GM19468 (cell line): ENCODE results near the gene SEMA4A.
"Not testable (repeated sequence)": the region's sequence is repeated elsewhere in the genome, so short reads cannot be mapped to it uniquely, and the experiment has no call there.

ENCODE experiments used
- ATAC-seq: cut with Tn5 transposase; IDR thresholded peaks from one replicate; pipeline ENCODE4 v1.9.1; 2021; ENCODE audit warnings: mild to moderate bottlenecking, moderate library complexity, moderate number of reproducible peaks; ENCODE audit not compliant: unreplicated experiment; ENCODE audit errors: extremely low read depth

SEMA4A gene

DNA sequence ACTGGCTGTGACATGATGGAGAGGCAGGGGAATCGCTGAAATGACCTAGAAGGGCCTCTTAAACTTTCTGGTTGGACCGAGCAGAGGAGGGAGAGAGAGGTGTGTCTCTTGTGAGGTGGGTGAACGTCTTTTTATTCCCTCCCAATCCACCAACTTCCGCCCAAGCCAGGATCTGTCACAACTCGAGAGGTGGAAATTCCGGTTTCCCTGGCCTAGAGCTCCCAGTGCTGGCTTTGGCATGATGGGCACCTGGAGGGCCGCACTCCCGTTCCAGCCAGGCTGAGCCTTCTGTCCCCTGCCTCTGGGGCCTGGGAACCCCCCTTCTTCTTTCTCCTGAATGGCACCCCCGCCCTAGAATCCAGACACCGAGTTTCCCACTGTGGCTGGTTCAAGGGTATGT, at the start of gene SEMA4A:
Gene SEMA4A (plus strand): TSS at position 224 of the 400 bp plus-strand sequence. CDS start 994 bp downstream, outside the sequence.
- ATAC-seq = no peak

DNA sequence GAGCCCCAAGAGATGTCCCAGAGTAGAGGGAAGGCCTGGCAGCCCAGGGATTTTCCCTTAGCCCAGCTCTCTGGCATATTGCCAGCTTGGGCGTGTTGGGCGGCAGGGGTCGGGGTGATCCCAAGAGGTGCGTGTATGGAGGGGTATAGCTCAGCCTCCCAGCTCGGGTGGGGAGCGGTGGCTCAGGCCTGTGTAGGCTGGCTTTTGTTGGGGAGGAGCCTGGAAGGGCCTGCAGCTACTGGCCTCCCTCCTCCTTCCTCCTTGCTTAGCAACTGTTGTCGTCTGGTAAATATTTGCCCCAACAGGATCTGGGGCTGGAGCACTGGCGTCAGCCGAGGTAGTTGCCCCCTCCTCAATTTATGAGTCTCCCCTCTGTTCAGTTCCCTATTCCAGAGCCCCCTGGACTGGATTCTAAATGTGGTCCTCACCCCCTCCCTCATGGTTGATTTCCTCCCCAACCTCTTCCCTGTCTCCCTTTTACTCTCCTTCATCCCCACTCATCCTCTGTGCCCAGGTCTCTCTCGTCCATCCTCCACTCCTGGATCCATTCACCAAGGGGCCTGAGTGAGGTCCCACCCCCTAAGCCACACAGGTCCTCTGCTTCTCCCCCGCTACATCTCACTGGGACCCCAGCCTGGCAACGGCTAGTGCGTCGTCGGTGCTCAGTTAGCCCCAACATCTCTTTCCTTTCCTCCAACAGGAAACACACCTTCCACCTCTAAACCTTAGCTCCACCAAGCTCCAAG, 49.1 kb upstream of the SEMA4A start:
- ATAC-seq = no peak

DNA sequence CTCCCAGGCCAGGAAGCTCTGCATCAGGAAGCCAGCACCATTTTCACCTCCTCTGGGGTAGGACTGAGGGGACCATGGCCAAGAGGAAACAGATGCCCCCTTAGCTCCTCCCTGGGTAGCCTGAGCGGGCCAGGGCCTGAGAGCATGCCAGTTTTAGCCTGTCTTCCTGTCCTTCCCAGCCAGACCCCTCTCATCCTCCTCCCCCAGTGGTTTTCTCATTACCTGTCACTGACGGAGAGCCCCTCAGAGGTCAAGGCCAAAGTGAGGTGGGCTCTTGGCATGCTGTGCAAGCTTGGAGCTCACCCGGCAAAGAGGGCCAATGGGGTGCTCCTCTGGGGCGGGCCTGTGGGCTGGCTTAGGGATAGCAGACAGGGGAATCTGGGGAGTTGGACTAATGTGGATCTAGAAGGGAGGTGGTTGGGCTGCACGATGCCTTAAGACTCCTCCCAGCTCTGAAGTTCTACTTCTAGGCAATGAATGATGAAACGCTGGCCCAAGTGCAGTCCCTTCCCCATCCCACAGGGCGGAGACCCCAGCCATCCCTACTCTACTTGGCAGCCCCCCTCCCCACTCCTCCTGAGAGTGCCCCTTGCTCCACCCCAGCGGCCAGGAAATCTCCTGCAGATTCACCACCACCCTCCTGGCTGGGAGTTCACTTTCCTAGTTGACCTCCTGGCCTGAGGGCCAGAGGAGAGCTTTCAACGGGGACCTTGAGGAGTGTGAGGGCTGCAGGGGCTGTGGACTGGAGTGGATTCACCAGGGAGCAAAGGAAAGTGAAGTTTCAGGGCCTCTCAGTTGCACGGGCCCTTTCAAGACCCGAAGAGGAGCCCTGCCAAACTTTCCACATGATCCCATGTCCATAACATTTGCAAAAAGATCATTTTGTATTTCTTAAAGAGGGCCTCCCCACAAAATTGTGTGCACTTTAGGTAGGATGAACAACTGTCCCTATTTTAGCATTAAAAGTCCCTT, 48.2 kb upstream of the SEMA4A start:
- ATAC-seq = no peak

DNA sequence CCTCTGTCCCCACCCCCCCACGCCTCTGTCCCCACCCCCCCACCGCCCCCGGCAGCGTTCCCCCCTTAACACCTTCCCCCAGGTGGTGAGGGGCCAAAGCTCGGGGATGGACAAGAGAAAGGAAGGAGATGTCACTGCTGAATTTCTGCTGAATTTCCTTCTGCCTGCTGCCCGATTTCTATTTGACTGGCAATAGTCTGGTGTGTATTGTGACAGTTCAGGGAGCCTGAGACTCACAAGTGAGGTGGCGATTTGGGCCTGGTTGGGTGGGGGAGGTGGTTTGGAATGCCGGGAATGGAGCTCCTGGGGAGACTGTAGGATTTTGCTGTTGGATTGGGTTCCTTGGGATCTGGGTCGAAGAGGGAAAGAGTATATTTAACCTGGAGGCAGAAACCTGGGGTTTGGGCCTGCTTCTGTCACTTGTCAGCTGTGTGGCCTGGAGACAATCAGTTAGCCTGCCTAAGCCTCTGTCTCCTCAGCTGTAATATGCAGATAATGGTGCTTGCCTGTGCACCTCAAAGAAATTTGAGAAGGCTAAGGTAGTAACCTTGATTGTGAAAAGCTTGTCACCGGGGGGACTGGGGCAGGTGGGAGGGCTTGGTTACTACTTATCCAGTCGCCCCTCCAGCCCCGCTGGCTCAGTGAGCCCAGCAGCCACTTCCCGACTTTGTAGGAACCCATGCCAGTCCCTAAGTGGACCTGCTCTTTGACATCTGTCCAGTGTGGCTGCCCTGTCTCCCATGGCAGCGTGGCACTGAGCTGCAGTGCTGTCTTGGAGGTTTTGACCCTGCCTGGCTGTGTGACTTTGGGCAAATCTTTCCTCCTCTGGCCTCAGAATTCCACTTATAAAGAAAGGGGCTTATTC, 46.5 kb upstream of the SEMA4A start:
- no peak for ATAC-seq

DNA sequence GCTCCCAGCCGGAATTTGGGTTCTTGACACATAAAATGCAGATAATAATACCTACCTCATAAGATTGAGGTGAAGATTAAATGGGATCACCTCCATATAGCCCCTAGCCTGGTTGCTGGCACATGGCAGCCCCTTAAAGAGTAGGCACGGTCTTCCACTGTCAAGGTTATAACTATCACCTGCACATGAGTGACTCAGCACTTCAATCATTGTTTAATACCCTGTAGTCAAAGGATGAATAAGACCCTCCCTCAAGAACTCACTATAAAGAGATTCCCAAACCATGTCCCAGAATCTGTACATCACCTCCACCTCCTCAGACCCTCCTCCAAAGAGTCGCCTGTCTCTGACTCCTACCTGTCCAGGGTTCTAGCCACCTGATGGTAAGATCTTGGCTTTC, 45.3 kb upstream of the SEMA4A start:
- no peak for ATAC-seq

DNA sequence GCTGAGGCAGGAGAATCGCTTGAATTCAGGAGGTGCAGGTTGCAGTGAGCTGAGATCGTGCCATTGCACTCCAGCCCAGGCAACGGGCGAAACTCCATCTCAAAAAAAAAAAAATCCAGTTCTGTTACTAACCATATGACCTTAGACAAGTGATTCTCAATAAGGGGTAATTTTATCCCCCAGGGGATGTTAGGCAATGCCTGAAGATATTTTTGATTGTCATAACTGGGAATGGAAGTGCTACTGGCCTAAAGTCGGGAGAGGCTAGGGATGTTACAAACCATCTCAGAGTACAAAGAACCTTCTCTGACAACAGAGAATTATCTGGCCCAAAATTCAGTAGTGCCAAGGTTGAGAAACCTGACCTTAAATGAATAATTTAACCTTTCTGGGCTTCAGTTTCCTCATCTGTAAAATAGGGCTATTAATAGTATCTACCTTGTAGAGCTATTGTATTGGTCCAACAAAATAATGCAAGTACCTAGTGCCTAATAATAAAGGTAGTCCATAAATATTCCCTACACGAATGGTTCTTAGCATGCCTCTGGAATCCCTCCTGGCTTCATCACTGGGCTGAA, 44.6 kb upstream of the SEMA4A start:
- no peak for ATAC-seq

DNA sequence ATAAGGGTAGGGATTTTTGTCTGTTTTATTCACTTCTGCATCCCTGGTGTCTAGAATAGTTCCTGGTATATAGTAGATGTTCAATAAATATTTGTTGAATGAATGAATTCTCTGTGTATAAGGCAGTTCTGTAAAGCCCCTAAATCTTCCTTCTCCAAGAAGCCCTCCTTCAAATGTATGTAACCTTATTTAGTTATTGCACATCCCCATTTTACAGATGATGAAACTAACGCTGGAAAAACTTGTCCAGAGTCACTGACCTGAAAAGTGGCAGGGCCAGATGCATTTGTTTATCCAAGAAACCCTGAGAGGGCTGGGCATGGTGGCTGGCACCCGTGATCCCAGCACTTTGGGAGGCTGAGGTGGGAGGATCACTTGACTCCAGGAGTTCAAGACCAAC, 43.1 kb upstream of the SEMA4A start:
- ATAC-seq = no peak

DNA sequence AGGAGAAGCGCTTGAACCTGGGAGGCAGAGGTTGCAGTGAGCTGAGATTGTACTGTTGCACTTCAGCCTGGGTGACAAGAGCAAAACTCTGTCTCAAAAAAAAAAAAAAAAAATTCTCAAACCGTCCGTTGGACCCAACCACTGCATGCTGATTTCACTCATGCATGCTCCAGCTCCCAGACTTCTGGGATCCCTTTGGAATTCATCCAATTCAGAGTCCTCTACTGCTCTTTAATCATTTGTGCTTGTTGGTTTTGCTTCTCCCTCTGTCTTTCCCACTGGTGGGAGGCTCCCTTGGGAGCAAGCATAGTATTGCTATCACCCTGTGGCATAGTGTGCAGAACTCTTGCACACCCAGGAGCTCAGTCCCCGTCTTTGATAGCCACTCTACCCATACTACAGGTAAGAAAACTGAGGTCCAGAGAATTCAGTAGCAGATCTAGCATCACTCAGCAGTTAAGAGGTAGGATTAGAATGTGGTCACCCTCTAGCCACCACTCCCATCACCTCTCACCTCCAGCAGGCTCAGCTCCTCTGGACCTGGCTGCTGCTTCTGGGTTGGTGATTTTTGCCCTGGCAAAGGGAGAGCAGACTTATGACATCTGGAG, 41.9 kb upstream of the SEMA4A start:
- no peak for ATAC-seq

DNA sequence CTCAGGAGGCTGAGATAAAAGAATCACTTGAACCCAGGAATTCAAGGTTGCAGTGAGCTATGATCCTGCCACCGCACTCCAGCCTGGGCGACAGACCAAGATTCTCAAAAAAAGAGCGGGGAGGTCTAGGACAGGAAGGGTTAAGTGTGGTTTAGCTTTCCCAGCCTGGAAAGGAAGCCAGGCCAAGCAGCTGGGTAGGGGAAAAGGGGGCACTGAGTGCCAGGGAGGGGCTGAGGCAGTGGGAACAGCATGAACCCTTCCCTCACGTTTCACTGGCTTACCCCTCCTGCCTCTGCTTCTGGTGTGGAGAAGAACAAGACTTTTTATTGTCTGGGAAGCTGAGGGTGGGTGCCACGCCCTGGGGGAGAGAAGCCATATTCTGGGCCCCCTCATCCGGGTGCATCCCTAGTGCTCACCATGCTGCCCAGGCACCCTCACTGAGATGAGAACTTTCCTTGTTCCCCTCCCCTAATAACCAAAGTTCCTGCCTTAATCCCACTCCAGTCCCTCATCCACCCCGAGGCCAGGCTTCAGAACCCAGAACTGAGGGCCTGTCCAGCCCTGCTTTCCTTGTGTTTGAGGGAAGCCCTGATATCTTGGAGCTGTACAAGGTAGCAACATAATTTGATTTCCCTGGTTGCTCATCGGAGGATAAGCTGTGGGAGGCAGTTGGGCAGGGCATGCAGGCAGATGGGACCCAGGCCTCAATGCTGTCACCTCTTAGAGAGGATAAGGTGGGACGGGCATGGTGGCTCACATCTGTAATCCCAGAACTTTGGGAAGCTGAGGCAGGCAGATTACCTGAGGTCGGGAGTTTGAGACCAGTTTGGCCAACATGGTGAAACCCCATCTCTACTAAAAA, 40.9 kb upstream of the SEMA4A start:
- ATAC-seq = no peak

DNA sequence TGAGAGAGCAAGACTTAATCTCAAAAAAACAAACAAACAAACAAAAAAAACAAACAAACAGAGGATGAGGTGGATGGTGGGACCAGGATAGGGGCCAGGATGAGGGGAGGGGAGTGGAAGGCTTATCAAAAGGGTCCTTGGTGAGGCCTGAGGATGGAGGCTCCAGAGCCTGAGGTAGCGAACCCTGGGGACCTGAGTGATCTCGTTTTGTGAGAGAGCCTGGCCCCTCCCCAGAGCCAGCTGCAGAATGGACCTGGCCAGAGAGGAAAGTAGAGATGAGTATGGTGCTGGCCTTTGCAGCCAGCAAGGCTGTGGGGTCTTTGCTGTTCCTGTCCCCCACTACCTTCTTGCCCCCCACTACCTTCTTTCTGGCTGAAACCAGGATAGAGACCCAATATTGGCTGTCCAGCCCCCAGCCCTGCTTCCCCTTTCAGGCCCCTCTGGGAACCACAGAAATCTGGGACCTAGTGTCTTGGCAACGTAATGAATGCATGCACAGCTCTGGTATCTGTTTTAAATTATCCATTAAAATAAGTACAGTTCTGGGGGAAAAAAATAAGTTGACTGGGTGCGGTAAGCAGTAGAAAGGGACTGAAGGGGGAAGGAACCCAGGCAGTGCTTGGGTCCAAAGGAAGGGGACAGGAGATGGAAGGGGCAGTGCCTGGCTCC, 40.0 kb upstream of the SEMA4A start:
- ATAC-seq = no peak

DNA sequence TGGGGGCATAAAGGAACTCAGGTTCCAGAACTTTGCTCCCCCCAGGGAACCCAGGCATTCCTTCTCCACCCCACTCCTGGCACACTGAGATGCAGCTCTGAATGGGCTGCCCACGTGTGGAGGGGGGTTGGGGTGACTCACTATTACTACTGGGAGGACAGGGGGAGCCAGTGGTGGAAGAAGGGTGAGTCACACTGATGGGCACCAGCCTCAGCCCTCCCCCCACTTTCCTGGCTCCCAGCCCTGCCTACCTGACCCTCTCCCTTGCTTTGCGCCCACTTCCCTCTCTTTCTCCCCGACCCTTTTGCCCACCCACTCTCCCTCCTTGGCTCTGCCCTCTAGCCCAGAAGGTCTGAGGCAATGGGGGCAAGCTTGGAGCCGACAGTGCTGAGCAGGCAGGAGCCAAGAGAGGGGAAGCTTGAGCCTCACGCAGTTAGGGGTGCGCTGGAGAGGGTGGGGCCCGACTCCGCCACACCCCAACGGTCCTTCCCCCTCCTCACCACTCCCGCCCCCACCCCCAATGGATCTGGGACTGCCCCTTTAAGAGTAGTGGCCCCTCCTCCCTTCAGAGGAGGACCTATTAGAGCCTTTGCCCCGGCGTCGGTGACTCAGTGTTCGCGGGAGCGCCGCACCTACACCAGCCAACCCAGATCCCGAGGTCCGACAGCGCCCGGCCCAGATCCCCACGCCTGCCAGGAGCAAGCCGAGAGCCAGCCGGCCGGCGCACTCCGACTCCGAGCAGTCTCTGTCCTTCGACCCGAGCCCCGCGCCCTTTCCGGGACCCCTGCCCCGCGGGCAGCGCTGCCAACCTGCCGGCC, 39.1 kb upstream of the SEMA4A start, which contains the start of gene LMNA:
Gene LMNA (plus strand): TSS at position 611 of the 818 bp plus-strand sequence. CDS start 208 bp downstream, outside the sequence.
- no peak for ATAC-seq

DNA sequence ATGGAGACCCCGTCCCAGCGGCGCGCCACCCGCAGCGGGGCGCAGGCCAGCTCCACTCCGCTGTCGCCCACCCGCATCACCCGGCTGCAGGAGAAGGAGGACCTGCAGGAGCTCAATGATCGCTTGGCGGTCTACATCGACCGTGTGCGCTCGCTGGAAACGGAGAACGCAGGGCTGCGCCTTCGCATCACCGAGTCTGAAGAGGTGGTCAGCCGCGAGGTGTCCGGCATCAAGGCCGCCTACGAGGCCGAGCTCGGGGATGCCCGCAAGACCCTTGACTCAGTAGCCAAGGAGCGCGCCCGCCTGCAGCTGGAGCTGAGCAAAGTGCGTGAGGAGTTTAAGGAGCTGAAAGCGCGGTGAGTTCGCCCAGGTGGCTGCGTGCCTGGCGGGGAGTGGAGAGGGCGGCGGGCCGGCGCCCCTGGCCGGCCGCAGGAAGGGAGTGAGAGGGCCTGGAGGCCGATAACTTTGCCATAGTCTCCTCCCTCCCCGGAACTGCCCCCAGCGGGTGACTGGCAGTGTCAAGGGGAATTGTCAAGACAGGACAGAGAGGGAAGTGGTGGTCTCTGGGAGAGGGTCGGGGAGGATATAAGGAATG, 38.4 kb upstream of the SEMA4A start:
- ATAC-seq = no peak

DNA sequence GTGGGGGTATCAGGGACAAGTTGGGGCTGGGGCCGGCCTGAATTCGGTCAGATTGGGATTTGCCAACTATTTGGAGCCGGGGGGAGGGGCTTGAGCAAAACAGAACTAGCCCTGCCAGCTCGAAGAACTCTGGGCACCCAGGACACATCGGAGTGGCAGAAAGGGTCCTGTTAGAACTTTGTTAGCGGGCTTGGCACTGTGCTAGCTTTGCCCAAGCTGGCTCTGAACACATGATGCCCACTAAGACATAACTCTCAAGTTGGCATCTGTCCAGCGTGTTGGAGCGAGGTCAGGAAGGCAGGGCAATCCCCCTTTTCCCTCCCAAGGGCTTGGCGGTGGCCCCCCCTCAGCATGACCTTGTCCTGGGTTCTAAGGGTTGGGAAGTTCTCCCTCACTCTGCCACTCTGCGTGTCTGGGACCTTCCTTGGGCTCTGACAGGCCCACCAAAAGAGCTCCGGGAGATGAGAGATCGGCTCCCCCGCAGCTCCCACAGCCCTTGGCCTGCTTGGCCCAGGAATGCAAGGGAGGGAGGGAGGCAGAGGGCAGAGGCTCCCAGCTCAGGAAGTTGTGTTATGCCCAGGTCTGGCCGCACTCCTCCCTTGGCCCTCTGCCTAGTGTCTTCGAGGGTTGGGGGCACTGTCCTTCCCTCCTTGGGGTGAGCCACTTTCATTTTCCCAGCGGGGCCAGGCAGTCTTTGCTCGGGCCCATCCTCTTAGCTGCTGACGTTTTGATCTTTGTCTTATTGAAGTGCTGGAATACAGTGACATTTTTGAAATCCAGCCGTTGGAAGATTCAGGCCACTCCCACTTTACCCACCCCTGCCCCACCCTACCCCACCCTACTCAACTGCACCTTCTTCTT, 37.6 kb upstream of the SEMA4A start:
- ATAC-seq = no peak

DNA sequence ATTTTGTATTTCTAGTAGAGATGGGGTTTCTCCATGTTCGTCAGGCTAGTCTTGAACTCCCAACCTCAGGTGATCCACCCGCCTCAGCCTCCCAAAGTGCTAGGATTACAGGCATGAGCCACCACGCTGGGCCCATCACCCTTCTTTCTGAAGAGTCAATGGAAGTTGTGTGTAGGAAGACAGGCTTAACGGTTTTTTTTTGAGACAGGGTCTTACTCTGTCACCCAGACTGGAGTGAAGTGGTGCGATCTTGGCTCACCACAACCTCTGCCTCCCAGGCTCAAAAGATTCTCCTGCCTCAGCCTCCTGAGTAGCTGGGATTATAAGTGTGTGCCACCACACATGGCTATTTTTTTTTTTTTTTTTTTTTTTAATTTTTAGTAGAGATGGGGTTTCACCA, 36.7 kb upstream of the SEMA4A start:
- ATAC-seq = not testable (repeated sequence)

DNA sequence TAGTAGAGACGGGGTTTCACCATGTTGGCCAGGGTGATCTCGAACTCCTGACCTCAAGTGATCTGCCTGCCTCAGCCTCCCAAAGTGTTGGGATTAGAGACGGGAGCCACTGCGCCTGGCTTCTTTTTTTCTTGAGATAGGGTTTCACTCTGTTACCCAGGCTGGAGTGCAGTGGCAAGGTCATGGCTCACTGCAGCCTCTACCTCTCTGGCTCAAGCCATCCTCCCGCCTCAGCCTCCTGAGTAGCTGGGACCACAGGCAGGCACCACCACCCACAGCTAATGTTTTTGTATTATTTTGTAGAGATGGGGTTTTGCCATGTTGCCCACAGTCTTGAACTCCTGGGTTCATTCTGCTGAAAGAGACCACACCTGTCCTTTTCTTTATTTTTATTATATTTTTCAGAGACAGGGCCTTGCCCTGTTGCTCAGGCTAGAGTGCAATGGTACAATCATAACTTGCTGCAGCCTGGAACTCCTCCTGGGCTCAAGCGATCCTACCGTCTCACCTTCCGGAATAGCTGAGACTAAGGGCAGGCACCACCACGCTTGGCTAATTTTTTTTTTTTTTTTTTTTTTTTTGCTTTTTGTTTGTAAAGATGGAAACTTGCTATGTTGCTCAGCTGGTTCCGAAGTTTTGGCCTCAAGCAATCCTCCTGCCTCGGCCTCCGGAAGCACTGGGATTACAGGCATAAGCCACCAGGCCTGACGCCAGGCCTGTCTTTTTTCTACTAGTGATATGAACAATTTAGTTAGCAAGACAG, 35.8 kb upstream of the SEMA4A start:
- no peak for ATAC-seq
